HT-29 (cell line): ENCODE results near the gene LINGO1. TPM values are rescaled to one million over a fixed set of nuclear protein-coding genes. Genes with fewer than 3 reads are reported as not detected.

ENCODE experiments used
- DNase-seq: peaks from one replicate; pipeline ENCODE4 v3.0.0-alpha.2; 2015; ENCODE audit warnings: low spot score
- total RNA-seq: library from RNA; depleted of rRNA; stranded (reverse); fragments of >200 nt; shearing (Covaris generic); gene quantifications from 2 replicates; pipeline ENCODE4 v1.2.3, GENCODE V29; 2014

Gene LINGO1
- total RNA-seq, 1 experiment from 2014 or later: 0.31 TPM

- DNase-seq: no peak
Observed at GRCh38 chr15:77657634-77658238, 25.0 kb upstream of the LINGO1 start.

GRCh38 chr15:77656294-77656693 is 23.6 kb upstream of the LINGO1 start:
- no peak for DNase-seq

GRCh38 chr15:77654975-77655374 is 22.3 kb upstream of the LINGO1 start:
- DNase-seq: peak; percentile 63

GRCh38 chr15:77653832-77654480 is 21.2 kb upstream of the LINGO1 start:
- no peak for DNase-seq

- no peak for DNase-seq
Observed at GRCh38 chr15:77650265-77650664, 17.6 kb upstream of the LINGO1 start.

- no peak for DNase-seq
Observed at GRCh38 chr15:77649610-77650009, 16.9 kb upstream of the LINGO1 start.

GRCh38 chr15:77649017-77649416 is 16.3 kb upstream of the LINGO1 start:
- DNase-seq: no peak

GRCh38 chr15:77647961-77648360 is 15.2 kb upstream of the LINGO1 start:
- DNase-seq: no peak

- peak; percentile 17 for DNase-seq
Observed at GRCh38 chr15:77646104-77646694, 13.5 kb upstream of the LINGO1 start.

GRCh38 chr15:77645602-77646001 is 12.9 kb upstream of the LINGO1 start:
- no peak for DNase-seq

- DNase-seq: no peak
Observed at GRCh38 chr15:77644543-77645247, 12.0 kb upstream of the LINGO1 start.

- DNase-seq: peak; percentile 72
Observed at GRCh38 chr15:77643764-77644163, 11.1 kb upstream of the LINGO1 start.

- DNase-seq: peak; percentile 36
Observed at GRCh38 chr15:77642793-77643430, 10.2 kb upstream of the LINGO1 start.

GRCh38 chr15:77641999-77642398 is 9.3 kb upstream of the LINGO1 start:
- DNase-seq: no peak

GRCh38 chr15:77640615-77641014 is 7.9 kb upstream of the LINGO1 start:
- DNase-seq: no peak

GRCh38 chr15:77639431-77639830 is 6.7 kb upstream of the LINGO1 start:
- DNase-seq: no peak

GRCh38 chr15:77637851-77638692 is 5.4 kb upstream of the LINGO1 start:
- no peak for DNase-seq

- no peak for DNase-seq
Observed at GRCh38 chr15:77636209-77636608, 3.5 kb upstream of the LINGO1 start.

- DNase-seq: peak; percentile 74
Observed at GRCh38 chr15:77634266-77634962, 1.7 kb upstream of the LINGO1 start.

- no peak for DNase-seq
Observed at GRCh38 chr15:77633913-77634265, 1.2 kb upstream of the LINGO1 start.
